ENCODE measurements around the gene KCNN1. TPM values are rescaled to one million over a fixed set of nuclear protein-coding genes. Genes with fewer than 3 reads are reported as not detected.

KCNN1 gene
- polyA plus RNA-seq, 3 donors: not detected

DNA sequence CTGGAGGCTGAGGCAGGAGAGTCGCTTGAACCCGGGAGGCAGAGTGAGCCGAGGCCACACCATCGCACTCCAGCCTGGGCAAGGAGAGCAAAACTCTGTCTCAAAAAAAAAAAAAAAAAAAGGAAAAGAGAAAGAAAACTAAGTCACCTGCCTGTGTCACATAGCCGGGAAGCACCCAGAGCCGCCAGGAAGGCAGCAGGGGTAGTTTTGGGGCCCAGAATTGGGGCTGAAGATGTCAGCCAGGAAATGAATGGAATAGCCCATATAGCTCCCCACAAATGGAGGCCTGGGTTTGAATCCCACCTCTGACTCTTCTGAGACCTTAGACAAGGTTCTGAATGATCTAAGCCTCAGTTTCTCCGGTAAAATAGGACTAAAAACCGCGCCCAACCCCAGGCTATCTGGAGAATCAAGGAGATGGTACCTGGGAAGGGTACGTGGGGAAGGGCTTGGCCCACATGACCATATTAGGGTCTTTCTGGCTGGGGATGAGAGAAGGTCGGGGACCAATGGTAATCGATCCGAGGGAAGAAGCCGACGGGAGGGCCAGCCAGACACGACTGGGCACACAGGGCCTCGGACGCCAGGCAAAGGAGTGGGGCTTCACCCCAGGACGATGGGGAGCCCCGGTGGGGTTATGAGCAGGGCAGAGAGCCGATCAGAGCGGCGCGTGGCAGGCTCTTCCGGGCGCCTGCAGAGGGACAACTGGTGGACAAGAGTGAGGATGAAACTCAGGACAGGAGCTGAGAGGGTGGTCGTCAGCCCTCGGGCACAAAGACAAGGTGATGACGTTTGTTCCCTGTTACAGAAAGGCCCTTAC lies 19.7 kb upstream of the KCNN1 start:
- DNase-seq: peak in 1 of 3 donors; percentile 35
- Mint-ChIP-seq H3K9me3 (peaks cover 0 to 29% (median 9%) of the 10 kb centered on the region in 7 donors), H3K27me3 (ENCODE audit: low read depth in 3 of 3) (peaks cover 35 to 45% (median 40%) of the 10 kb centered on the region in 3 donors), H3K36me3 (peaks cover 20 to 26% of the 10 kb centered on the region in 2 donors), H3K4me3 (peak overlapping the region; percentile 85 to 94), H3K27ac (peak overlapping the region; percentile 83 to 94 (median 91)), H3K4me1 (peaks cover 48% of the 10 kb centered on the region)
- Histone ChIP-seq H4K20me1 (ENCODE audit: insufficient read depth, low read length) (no peaks in the 10 kb centered on the region), H2AFZ (ENCODE audit: insufficient read depth, low read depth, low read length, poor library complexity, severe bottlenecking) (peak overlapping the region; percentile 86), H3K4me2 (replicated peaks; ENCODE audit: extremely low read depth, low read length, poor library complexity, severe bottlenecking) (peak overlapping the region; percentile 94), H3K4me3 (replicated peaks in 1 of 3; ENCODE audit: low read depth in 2 of 3, low read length in 3 of 3) (peak overlapping the region; percentile 22 to 80 (median 54)), H3K27ac (ENCODE audit: low read depth in 1 of 2, low read length in 2 of 2) (peak overlapping the region; percentile 61 to 75), H3K9ac (ENCODE audit: insufficient read depth, low read length, poor library complexity, severe bottlenecking) (peak overlapping the region; percentile 61), H3K9me3 (replicated peaks in 1 of 2; ENCODE audit: control insufficient read depth in 1 of 2, insufficient read depth in 1 of 2, low read length in 2 of 2) (no peaks in the 10 kb centered on the region), H3K36me3 (replicated peaks in 1 of 2; ENCODE audit: control insufficient read depth in 1 of 2, insufficient read depth in 2 of 2, low read length in 2 of 2) (peaks cover 12 to 21% of the 10 kb centered on the region in 2 donors), H3K27me3 (ENCODE audit: control insufficient read depth in 2 of 2, insufficient read depth in 2 of 2, low read length in 2 of 2) (peaks cover 25 to 36% of the 10 kb centered on the region in 2 donors), H3K4me1 (ENCODE audit: control insufficient read depth in 1 of 2, insufficient read depth in 2 of 2, low read length in 2 of 2) (peaks cover 42 to 51% of the 10 kb centered on the region in 2 donors), H3K79me2 (ENCODE audit: insufficient read depth, low read length) (no peaks in the 10 kb centered on the region)
- TF ChIP-seq, protein P1, sequence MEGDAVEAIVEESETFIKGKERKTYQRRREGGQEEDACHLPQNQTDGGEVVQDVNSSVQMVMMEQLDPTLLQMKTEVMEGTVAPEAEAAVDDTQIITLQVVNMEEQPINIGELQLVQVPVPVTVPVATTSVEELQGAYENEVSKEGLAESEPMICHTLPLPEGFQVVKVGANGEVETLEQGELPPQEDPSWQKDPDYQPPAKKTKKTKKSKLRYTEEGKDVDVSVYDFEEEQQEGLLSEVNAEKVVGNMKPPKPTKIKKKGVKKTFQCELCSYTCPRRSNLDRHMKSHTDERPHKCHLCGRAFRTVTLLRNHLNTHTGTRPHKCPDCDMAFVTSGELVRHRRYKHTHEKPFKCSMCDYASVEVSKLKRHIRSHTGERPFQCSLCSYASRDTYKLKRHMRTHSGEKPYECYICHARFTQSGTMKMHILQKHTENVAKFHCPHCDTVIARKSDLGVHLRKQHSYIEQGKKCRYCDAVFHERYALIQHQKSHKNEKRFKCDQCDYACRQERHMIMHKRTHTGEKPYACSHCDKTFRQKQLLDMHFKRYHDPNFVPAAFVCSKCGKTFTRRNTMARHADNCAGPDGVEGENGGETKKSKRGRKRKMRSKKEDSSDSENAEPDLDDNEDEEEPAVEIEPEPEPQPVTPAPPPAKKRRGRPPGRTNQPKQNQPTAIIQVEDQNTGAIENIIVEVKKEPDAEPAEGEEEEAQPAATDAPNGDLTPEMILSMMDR (IDR thresholded peaks at IDR 0.05): no peak
- 10% methylated on average over 20 of the region's 29 CpGs for WGBS (ENCODE audit: insufficient coverage)
- intact Hi-C loops (cut with micrococcal nuclease): loop anchor here in 1 of 2 donors (2.0 kb wide), 1 partner anchor 50 kb away; no protein-coding TSS in a partner anchor

DNA sequence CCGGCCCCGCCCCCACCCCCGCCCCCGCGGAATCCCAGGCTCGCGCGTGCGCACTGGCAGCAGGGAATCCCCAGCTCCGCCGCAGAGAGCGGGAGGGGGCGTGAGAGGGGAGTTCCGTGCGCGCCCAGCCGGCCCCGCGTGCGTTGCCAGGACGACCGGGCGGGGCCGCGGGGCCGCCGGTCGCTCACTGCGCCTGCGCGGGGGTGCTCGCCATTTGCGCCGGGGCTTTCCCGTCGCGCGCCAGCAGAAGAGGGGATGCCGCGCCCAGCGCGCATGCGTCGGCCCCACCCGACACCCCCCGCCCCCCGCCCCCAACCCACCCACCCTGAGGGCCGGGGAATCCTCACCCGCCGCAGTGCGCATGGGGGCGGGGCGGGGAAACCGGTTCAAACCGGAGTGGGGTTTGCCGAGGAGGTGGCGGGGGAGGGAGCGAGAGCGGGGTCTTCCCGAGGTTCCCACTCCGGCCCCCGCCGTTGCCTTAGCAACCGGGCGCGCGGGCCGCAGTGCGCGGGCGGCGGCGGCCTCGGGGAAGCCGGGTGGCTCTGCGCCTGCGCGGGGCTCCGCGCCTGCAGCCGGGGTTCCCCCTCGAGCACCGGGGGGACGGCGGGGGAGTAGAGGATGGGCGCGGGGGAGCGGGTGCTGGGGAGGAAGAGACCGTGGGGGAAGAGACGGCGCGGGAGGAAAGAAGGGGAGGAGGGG lies 18.9 kb upstream of the KCNN1 start:
- Histone ChIP-seq H2AFZ (ENCODE audit: insufficient read depth, low read depth, low read length, poor library complexity, severe bottlenecking) (peak overlapping the region; percentile 46), H3K4me2 (replicated peaks; ENCODE audit: extremely low read depth, low read length, poor library complexity, severe bottlenecking) (peak overlapping the region; percentile 94), H3K4me1 (ENCODE audit: control insufficient read depth in 1 of 2, insufficient read depth in 2 of 2, low read length in 2 of 2) (peaks cover 48 to 55% of the 10 kb centered on the region in 2 donors), H3K79me2 (ENCODE audit: insufficient read depth, low read length) (no peaks in the 10 kb centered on the region), H3K36me3 (replicated peaks in 1 of 2; ENCODE audit: control insufficient read depth in 1 of 2, insufficient read depth in 2 of 2, low read length in 2 of 2) (peaks cover 5 to 15% of the 10 kb centered on the region in 2 donors), H4K20me1 (ENCODE audit: insufficient read depth, low read length) (no peaks in the 10 kb centered on the region), H3K27ac (ENCODE audit: low read depth in 1 of 2, low read length in 2 of 2) (peak overlapping the region; percentile 58 to 61), H3K4me3 (replicated peaks in 1 of 3; ENCODE audit: low read depth in 2 of 3, low read length in 3 of 3) (peak overlapping the region; percentile 11 to 80 (median 54)), H3K27me3 (ENCODE audit: control insufficient read depth in 2 of 2, insufficient read depth in 2 of 2, low read length in 2 of 2) (peaks cover 32 to 44% of the 10 kb centered on the region in 2 donors), H3K9ac (ENCODE audit: insufficient read depth, low read length, poor library complexity, severe bottlenecking) (peak overlapping the region; percentile 65), H3K9me3 (replicated peaks in 1 of 2; ENCODE audit: control insufficient read depth in 1 of 2, insufficient read depth in 1 of 2, low read length in 2 of 2) (peaks cover 0 to 2% of the 10 kb centered on the region in 2 donors)
- WGBS (ENCODE audit: insufficient coverage): 0% methylated on average over 33 of the region's 92 CpGs
- H3K27me3 Mint-ChIP-seq (ENCODE audit: low read depth in 3 of 3): peaks cover 43 to 53% (median 48%) of the 10 kb centered on the region in 3 donors
- peak overlapping the region in 4 of 7 donors; percentile 35 to 88 (median 58) for H3K27ac Mint-ChIP-seq
- TF ChIP-seq, protein P1 (IDR thresholded peaks at IDR 0.05): no peak
- H3K4me3 Mint-ChIP-seq: peak overlapping the region; percentile 85 to 91
- peaks cover 52% of the 10 kb centered on the region for H3K4me1 Mint-ChIP-seq
- intact Hi-C loops (cut with micrococcal nuclease): loop anchor here in 1 of 2 donors (2.0 kb wide), 1 partner anchor 49 kb away; no protein-coding TSS in a partner anchor
- H3K36me3 Mint-ChIP-seq: peaks cover 17 to 20% of the 10 kb centered on the region in 2 donors
- peaks cover 0 to 33% (median 9%) of the 10 kb centered on the region in 7 donors for H3K9me3 Mint-ChIP-seq
- peak; percentile 91 to 96 (median 93) for DNase-seq

Data from CD14-positive monocyte (primary cell).